ENCODE data around the gene LIPA. TPM values are rescaled to one million over a fixed set of nuclear protein-coding genes. Genes with fewer than 3 reads are reported as not detected.

Gene LIPA
- total RNA-seq, 1 donor from 2014 or later = 70.2 TPM

DNA sequence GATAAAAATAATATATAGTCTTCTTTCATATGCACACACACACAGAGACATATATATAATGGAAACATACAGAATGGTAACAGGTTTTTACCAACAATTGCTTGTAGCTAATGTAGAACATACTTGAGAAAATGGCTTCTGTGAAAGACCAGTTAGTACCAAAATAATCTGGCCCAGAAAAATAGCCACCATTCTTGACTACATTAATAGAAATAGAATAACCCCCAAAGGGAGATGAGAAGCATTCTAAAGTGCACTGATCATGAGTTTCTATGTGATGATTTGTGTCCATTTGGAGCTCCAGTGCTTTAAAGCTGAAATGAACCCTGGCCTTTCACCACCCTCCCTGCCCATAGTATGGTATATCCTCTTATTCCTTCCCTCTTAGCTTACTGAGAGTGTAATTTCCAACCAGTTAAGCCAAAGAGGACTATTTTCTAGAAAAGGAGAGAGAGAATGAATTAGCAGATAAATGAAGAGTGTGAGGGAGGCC is 27.4 kb upstream of the LIPA start:
- H3K9ac ChIP-seq (ENCODE audit: low read length) = peak overlapping the region; percentile 9
- H3K4me3 ChIP-seq (ENCODE audit: insufficient read depth, low read depth, low read length) = no peak overlapping the region
- Mint-ChIP-seq H3K9me3 (ENCODE audit: unreplicated experiment) (no peaks in the 10 kb centered on the region), H3K27me3 (ENCODE audit: low read depth, unreplicated experiment) (no peaks in the 10 kb centered on the region), H3K36me3 (ENCODE audit: low read depth, unreplicated experiment) (no peaks in the 10 kb centered on the region), H3K27ac (ENCODE audit: unreplicated experiment) (peak overlapping the region; percentile 83), H3K4me3 (ENCODE audit: unreplicated experiment) (no peak overlapping the region), H3K4me1 (ENCODE audit: low read depth, unreplicated experiment) (peaks cover 49% of the 10 kb centered on the region)
- no peaks in the 10 kb centered on the region for H3K27me3 ChIP-seq (ENCODE audit: insufficient read depth, low read length)
- H3K4me1 ChIP-seq (ENCODE audit: insufficient read depth, low read length) = peaks cover 40% of the 10 kb centered on the region
- no peaks in the 10 kb centered on the region for H3K36me3 ChIP-seq (ENCODE audit: insufficient read depth, low read length)
- H3K79me2 ChIP-seq (ENCODE audit: insufficient read depth, low read length) = no peaks in the 10 kb centered on the region
- peak overlapping the region; percentile 3 for H2AFZ ChIP-seq (ENCODE audit: low read depth, low read length)
- DNase-seq (ENCODE audit: low read depth) (no peak), FAIRE-seq (no peak)
- TF ChIP-seq, protein P1, sequence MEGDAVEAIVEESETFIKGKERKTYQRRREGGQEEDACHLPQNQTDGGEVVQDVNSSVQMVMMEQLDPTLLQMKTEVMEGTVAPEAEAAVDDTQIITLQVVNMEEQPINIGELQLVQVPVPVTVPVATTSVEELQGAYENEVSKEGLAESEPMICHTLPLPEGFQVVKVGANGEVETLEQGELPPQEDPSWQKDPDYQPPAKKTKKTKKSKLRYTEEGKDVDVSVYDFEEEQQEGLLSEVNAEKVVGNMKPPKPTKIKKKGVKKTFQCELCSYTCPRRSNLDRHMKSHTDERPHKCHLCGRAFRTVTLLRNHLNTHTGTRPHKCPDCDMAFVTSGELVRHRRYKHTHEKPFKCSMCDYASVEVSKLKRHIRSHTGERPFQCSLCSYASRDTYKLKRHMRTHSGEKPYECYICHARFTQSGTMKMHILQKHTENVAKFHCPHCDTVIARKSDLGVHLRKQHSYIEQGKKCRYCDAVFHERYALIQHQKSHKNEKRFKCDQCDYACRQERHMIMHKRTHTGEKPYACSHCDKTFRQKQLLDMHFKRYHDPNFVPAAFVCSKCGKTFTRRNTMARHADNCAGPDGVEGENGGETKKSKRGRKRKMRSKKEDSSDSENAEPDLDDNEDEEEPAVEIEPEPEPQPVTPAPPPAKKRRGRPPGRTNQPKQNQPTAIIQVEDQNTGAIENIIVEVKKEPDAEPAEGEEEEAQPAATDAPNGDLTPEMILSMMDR (IDR thresholded peaks at IDR 0.05; ENCODE audit: insufficient read depth, low read depth, low read length) = no peak
- no peak for TF ChIP-seq EZH2 (IDR thresholded peaks at IDR 0.05; ENCODE audit: insufficient read depth, low read length)
- H3K27ac ChIP-seq (ENCODE audit: low read depth, low read length) = peak overlapping the region; percentile 73
- H3K4me2 ChIP-seq (ENCODE audit: low read length) = peak overlapping the region; percentile 18
- no peaks in the 10 kb centered on the region for H3K9me3 ChIP-seq (ENCODE audit: insufficient read depth, low read depth, low read length)
- no peaks in the 10 kb centered on the region for H4K20me1 ChIP-seq (ENCODE audit: insufficient read depth, low read length)

DNA sequence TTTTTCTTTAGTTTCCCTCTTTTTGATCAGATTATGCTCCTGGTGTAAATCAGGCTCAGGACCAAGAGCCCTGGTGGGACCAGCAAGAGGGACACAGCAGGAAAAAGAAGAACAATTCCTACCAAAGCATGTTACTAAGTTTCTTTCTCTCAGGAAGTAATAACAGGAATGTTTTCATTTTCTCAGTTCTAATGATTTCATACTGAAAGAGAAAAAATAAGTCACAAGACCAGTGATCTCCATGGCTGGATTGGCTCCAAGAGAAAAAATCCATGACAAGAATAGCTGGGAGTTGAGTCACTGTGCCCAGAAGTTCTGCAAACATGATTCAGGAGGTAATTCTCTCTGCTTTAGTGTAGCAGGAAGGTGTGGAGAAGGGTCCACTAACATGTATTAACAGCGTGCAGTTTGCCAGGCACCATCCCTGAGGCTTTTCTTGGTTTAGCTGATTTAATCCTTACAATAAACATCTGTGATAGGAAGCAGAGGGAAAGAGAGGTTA is 26.5 kb upstream of the LIPA start:
- no peaks in the 10 kb centered on the region for H3K36me3 Mint-ChIP-seq (ENCODE audit: low read depth, unreplicated experiment)
- peaks cover 31% of the 10 kb centered on the region for H3K4me1 ChIP-seq (ENCODE audit: insufficient read depth, low read length)
- DNase-seq (ENCODE audit: low read depth) = peak; percentile 97
- peak overlapping the region; percentile 84 for H3K9ac ChIP-seq (ENCODE audit: low read length)
- peak overlapping the region; percentile 27 for H3K4me3 ChIP-seq (ENCODE audit: insufficient read depth, low read depth, low read length)
- H3K27me3 Mint-ChIP-seq (ENCODE audit: low read depth, unreplicated experiment) = no peaks in the 10 kb centered on the region
- peak overlapping the region; percentile 80 for H3K4me2 ChIP-seq (ENCODE audit: low read length)
- H3K4me3 Mint-ChIP-seq (ENCODE audit: unreplicated experiment) = peak overlapping the region; percentile 17
- H2AFZ ChIP-seq (ENCODE audit: low read depth, low read length) = peak overlapping the region; percentile 28
- H3K79me2 ChIP-seq (ENCODE audit: insufficient read depth, low read length) = no peaks in the 10 kb centered on the region
- TF ChIP-seq EZH2 (IDR thresholded peaks at IDR 0.05; ENCODE audit: insufficient read depth, low read length) = no peak
- TF ChIP-seq, protein P1 (IDR thresholded peaks at IDR 0.05; ENCODE audit: insufficient read depth, low read depth, low read length) = no peak
- H4K20me1 ChIP-seq (ENCODE audit: insufficient read depth, low read length) = no peaks in the 10 kb centered on the region
- peak overlapping the region; percentile 98 for H3K27ac ChIP-seq (ENCODE audit: low read depth, low read length)
- no peaks in the 10 kb centered on the region for H3K9me3 ChIP-seq (ENCODE audit: insufficient read depth, low read depth, low read length)
- peak; percentile 99 for FAIRE-seq
- H3K27ac Mint-ChIP-seq (ENCODE audit: unreplicated experiment) = peak overlapping the region; percentile 98
- no peaks in the 10 kb centered on the region for H3K9me3 Mint-ChIP-seq (ENCODE audit: unreplicated experiment)
- no peaks in the 10 kb centered on the region for H3K36me3 ChIP-seq (ENCODE audit: insufficient read depth, low read length)
- H3K4me1 Mint-ChIP-seq (ENCODE audit: low read depth, unreplicated experiment) = peaks cover 41% of the 10 kb centered on the region
- no peaks in the 10 kb centered on the region for H3K27me3 ChIP-seq (ENCODE audit: insufficient read depth, low read length)

DNA sequence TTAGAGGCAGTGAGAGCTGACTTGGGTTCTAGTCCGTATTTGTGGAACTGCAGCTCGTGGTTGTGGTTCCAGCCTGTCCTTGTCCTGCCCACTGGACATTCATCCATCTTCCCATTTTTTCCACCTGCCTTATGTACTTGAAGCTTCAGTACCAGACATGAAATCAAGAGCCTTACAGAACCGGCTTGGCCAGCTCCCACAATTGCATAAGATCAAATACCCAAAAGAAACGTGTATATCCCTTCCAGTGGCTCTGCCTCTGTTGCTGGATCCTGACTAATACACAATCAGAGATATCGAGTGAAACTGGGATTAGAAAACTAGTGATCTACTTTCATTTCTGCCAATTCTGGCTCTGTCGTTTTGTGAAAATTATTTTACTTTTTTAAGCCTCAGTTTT is 23.8 kb upstream of the LIPA start:
- TF ChIP-seq, protein P1 (IDR thresholded peaks at IDR 0.05; ENCODE audit: insufficient read depth, low read depth, low read length) = no peak
- TF ChIP-seq EZH2 (IDR thresholded peaks at IDR 0.05; ENCODE audit: insufficient read depth, low read length) = no peak
- H3K27ac Mint-ChIP-seq (ENCODE audit: unreplicated experiment) = no peak overlapping the region
- DNase-seq (ENCODE audit: low read depth) (no peak), FAIRE-seq (no peak)
- H3K9ac ChIP-seq (ENCODE audit: low read length) = no peak overlapping the region
- peaks cover 25% of the 10 kb centered on the region for H3K4me1 ChIP-seq (ENCODE audit: insufficient read depth, low read length)
- H3K4me1 Mint-ChIP-seq (ENCODE audit: low read depth, unreplicated experiment) = peaks cover 36% of the 10 kb centered on the region
- no peak overlapping the region for H2AFZ ChIP-seq (ENCODE audit: low read depth, low read length)
- no peaks in the 10 kb centered on the region for H3K27me3 ChIP-seq (ENCODE audit: insufficient read depth, low read length)
- H3K36me3 ChIP-seq (ENCODE audit: insufficient read depth, low read length) = no peaks in the 10 kb centered on the region
- no peaks in the 10 kb centered on the region for H4K20me1 ChIP-seq (ENCODE audit: insufficient read depth, low read length)
- no peak overlapping the region for H3K4me3 Mint-ChIP-seq (ENCODE audit: unreplicated experiment)
- H3K36me3 Mint-ChIP-seq (ENCODE audit: low read depth, unreplicated experiment) = no peaks in the 10 kb centered on the region
- H3K9me3 Mint-ChIP-seq (ENCODE audit: unreplicated experiment) = peaks cover 1% of the 10 kb centered on the region
- no peak overlapping the region for H3K4me3 ChIP-seq (ENCODE audit: insufficient read depth, low read depth, low read length)
- no peak overlapping the region for H3K27ac ChIP-seq (ENCODE audit: low read depth, low read length)
- no peaks in the 10 kb centered on the region for H3K27me3 Mint-ChIP-seq (ENCODE audit: low read depth, unreplicated experiment)
- H3K79me2 ChIP-seq (ENCODE audit: insufficient read depth, low read length) = no peaks in the 10 kb centered on the region
- H3K9me3 ChIP-seq (ENCODE audit: insufficient read depth, low read depth, low read length) = no peaks in the 10 kb centered on the region
- peak overlapping the region; percentile 19 for H3K4me2 ChIP-seq (ENCODE audit: low read length)

All from astrocyte (in vitro differentiated cells and primary cell).